GM19193 (cell line): ENCODE measurements around the gene RAP2A.

Experiments used
- POLR2A ChIP-seq: IDR thresholded peaks from 4 replicates; pipeline ENCODE4 v1.6.1; 2011; ENCODE audit not compliant: insufficient read depth, insufficient read length; ENCODE audit errors: extremely low read depth

Gene RAP2A

GRCh38 chr13:97403893-97404750 is 29.8 kb upstream of the RAP2A start:
- TF ChIP-seq POLR2A, result no peak

GRCh38 chr13:97407540-97407939 is 26.4 kb upstream of the RAP2A start:
- no peak for TF ChIP-seq POLR2A

DNA sequence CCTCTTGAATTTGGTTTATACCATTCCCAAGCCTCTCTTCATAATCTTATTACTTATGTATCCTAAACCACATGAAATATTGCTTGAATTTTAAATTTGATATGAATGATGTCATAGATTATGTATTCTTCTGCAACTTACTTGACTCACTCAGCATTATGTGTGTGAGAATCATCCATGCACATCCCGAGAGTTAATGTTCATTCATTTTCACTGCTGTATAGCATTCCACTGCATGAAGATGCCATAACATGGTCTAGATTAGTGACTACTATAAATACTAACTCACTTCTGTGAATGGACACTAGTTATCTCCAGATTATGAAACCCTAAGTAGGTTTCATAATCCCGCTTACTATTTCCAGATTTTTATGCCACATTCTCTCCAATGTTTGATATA is 25.0 kb upstream of the RAP2A start:
- TF ChIP-seq POLR2A, result no peak

GRCh38 chr13:97411984-97412383 is 22.0 kb upstream of the RAP2A start:
- no peak for TF ChIP-seq POLR2A

DNA sequence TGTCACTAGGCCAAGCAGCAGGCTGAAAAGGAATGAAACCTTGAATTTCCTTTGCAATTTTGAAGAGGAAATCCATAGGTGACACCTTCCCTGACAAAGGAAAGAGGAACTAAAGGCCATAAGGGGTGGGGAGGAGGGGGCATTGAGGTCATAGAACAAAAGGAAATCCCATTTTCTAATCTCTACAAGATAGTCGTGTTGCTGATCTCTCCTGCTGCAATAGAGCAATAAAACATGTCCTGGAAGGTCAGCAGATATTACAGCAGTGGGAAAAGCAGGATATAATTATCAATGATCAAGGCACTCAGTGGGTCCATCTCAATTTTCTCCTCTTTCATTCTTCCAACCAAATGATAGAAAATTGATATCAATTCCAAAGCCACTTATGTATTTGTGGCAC is 20.3 kb upstream of the RAP2A start:
- TF ChIP-seq POLR2A, result no peak

DNA sequence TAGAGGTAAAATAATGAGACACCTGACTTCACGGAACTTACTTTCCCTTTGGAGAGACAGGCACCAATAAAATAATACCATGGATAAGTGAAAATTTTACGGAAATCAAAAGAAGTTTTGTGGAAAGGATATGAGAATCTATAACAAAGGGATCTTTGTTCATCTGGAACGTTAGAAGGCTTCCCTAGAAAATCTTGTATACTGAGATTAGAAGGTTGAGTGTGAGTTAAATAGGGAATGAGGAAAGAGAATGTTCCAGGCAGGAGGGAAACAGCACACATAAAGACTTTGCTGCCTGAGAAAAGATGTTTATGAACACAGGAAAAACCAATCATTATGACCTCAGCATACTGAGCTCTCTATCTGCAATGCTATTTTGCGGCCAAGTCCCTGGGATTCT is 19.6 kb upstream of the RAP2A start:
- TF ChIP-seq POLR2A, result no peak

DNA sequence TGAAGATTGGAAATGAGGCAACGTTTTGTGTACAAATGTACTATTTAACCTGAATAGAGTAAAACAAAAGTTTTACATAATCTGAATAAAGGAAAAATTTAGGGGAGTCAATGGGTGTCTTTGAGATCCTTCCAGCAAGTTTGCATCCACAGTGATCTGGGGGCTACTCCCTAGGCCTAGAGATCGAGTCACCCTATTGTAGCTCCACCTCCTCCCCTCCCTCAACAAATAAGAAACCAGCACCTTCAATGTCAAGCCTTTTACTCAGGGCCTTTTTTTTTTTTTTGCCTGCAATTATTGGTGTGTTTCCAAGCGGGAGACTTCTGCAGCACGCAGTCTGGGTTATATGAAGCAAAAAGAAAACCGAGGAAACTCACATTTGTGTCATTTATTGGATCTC is 16.3 kb upstream of the RAP2A start:
- no peak for TF ChIP-seq POLR2A

DNA sequence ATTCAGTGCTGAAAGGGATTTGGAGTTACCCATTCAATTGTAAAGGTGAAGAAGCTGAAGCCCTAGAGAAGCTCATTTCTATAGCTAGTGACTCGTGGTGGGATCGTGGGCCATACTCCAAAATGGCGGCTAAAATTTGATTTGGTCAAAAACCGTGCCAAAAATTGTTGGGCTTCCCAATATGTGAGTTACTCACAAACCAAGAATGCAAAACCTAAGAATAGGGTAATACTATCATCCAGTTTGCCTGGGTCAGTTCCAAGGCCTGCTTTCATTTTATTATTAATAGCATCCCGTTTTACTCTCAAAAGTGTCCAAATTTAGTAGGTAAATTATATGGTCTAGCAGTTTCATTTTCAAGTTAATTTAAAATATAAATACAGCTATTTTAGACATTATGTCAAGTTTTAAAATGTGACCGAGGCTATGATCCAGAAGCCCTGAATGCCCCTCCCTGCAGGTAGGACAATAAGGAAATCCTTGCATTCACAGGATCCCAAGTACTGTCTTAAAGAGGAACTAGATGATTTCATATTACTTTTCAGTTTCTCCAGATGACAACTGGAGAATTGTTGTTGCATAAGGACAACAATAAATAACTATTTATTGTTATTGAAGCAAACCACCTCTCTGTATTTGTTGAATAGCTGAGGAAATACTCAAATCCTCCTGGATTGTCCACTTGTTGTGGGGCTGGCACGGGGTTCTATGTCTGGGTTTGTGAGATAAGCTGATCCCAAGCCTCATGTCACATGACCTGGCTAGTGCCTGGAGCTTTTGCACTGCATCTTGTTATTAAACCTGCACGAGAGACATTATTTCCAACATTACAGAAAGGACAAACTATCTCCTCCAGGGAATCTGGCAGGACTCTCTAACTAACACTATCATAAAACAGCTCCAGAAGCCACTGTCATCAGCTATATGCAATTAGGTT is 11.6 kb upstream of the RAP2A start:
- no peak for TF ChIP-seq POLR2A

GRCh38 chr13:97423300-97424045 is 10.5 kb upstream of the RAP2A start:
- TF ChIP-seq POLR2A, result no peak

DNA sequence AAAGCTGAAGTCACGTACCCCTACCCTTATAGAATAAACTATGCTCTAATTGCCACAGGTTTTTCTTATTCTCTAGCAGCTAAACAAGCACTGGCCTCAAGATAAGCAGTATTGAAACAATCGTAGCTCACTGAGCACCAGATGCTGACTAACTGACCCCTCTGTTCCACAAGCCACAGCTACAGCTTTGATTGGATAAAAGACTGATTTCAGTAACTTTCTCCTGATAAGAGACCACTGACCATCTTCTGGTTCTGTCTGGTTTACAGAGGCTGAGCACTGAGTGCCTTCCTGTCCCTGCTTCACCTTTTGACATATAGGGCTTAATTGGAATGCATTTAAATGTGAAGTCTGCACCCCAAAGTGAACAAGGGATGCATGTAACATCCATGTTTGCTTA is 8.4 kb upstream of the RAP2A start:
- no peak for TF ChIP-seq POLR2A

- no peak for TF ChIP-seq POLR2A
Observed at GRCh38 chr13:97426695-97427094, 7.3 kb upstream of the RAP2A start.

GRCh38 chr13:97429681-97430081 is 4.3 kb upstream of the RAP2A start:
- no peak for TF ChIP-seq POLR2A

DNA sequence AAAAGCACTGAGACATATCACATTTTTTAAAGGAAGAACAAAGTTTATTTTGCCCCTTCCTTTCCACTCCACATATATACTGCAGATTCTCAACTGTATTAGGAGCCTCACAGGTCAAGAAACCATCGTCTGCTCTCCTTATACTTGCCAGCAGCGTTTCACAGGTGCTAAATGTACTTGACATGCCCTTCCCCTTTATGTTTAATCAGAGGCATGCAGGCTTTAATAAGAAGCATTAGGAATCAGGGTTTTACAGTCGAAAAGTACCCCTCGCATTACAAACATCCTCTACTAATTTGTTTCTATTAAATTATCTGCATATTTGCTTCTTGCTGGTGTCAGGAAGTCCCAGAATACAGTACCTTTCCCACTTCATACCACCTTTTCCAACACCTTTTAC is 3.7 kb upstream of the RAP2A start:
- TF ChIP-seq POLR2A, result no peak

DNA sequence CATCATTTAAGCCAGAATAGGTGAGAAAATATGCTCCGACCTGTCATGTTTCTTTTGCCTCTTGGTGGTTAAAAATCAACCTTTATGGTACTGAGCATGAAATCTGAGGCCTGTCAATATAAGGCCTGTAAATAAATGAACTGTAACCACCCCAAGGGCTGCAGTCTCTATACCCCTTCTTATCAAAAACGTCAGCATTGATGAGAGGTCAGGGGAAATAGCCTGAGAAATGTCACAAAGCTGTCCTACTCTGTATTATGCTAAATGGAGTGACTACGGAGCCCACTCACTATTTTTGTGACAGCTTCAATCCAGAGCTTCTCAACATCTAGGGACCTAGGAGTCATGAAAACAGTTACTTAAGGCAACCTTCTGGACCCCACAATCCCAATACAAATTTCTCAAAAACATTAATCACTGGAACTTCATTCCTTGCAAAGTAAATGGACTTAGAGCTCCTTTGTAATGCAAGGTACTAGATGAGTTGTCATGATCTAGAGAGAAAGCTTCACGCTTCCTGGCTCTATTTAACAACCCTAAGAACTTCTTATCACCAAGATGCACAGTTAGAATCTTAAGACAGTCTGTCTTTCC is 2.7 kb upstream of the RAP2A start:
- TF ChIP-seq POLR2A, result no peak
